PC-3 (cell line): ENCODE results near the gene MAPKAP1.

Experiments
- CTCF ChIP-seq: fragments of 300-600 bp; sonication (generic); conservative IDR thresholded peaks from 2 replicates; pipeline ENCODE4 v1.5.1; 2017; ENCODE audit warnings: antibody characterized with exemption, low read depth, mild to moderate bottlenecking, low read length
- EZH2 ChIP-seq: fragments of 300-600 bp; sonication (generic); IDR thresholded peaks from one replicate; pipeline ENCODE4 v1.6.1; 2017; ENCODE audit warnings: antibody characterized with exemption, mild to moderate bottlenecking, low read length; ENCODE audit not compliant: unreplicated experiment
- EZH2phosphoT487 ChIP-seq: fragments of 300-600 bp; sonication (generic); IDR thresholded peaks from 2 replicates; pipeline ENCODE4 v1.6.1; 2018; ENCODE audit warnings: mild to moderate bottlenecking, antibody characterized with exemption, low read length, borderline replicate concordance

GRCh38 chr9:125514468-125514867, 192.5 kb downstream of the MAPKAP1 start:
- TF ChIP-seq CTCF (no peak), EZH2 (no peak), EZH2phosphoT487 (no peak)
